CD4-positive, alpha-beta T cell (primary cell): ENCODE results near the gene CSAG1. TPM values are rescaled to one million over a fixed set of nuclear protein-coding genes. Genes with fewer than 3 reads are reported as not detected.
"Not testable (repeated sequence)": the region's sequence is repeated elsewhere in the genome, so short reads cannot be mapped to it uniquely, and the experiment has no call there.

ENCODE experiments used
- ATAC-seq: fragments of 200-7000 bp; cut with Tn5 transposase; one replicate; pipeline ENCODE4 v1.10.0; 2022; ENCODE audit warnings: mild to moderate bottlenecking; ENCODE audit not compliant: poor library complexity
- CTCF ChIA-PET: fragments of 350-600 bp; sonication (Branson Sonifier 250); formaldehyde crosslinking; loops from one replicate; lab custom pipeline; 2021; ENCODE audit warnings: antibody characterized with exemption, inconsistent platforms; lab: Charles Lee
- POLR2A ChIA-PET: fragments of 350-600 bp; sonication (Branson Sonifier 250); formaldehyde crosslinking; loops from one replicate; lab custom pipeline; 2021; ENCODE audit warnings: antibody characterized with exemption, inconsistent platforms; lab: Charles Lee
- DNase-seq, 14 experiments: peaks; one replicate each; pipeline ENCODE4 v3.0.0-alpha.2; 2013 to 2020; ENCODE audit warnings: mixed read lengths in 2 of 14
- H3K27ac ChIP-seq, 2 donors: one replicate each; pipeline versions ENCODE4 v1.5.1 to v1.7.0; 2013; ENCODE audit warnings: low read length in 2 of 2, low read depth in 1 of 2, mild to moderate bottlenecking in 1 of 2
- H3K27me3 ChIP-seq, 2 experiments: 1 replicate in 1 of 2; 2 replicates in 1 of 2; pipeline versions ENCODE4 v1.6.1 to v1.7.0; 2013; ENCODE audit warnings: low read length in 2 of 2, control low read depth in 1 of 2, mild to moderate bottlenecking in 1 of 2, moderate library complexity in 1 of 2; ENCODE audit not compliant: insufficient read depth in 2 of 2, control insufficient read depth in 1 of 2
- H3K36me3 ChIP-seq: one replicate; pipeline ENCODE4 v1.6.1; 2013; ENCODE audit warnings: low read length, control low read depth; ENCODE audit not compliant: insufficient read depth
- H3K4me1 ChIP-seq: one replicate; pipeline ENCODE4 v1.6.1; 2013; ENCODE audit warnings: low read length, control low read depth; ENCODE audit not compliant: insufficient read depth
- H3K4me3 ChIP-seq: one replicate; pipeline ENCODE4 v1.5.1; 2013; ENCODE audit warnings: mild to moderate bottlenecking, low read length, moderate library complexity
- H3K9me3 ChIP-seq, 2 experiments: 1 replicate in 1 of 2; 2 replicates in 1 of 2; pipeline versions ENCODE4 v1.6.1 to v1.7.0; 2013; ENCODE audit warnings: low read length in 2 of 2, mild to moderate bottlenecking in 2 of 2, control low read depth in 1 of 2, moderate library complexity in 1 of 2; ENCODE audit not compliant: control insufficient read depth in 1 of 2, insufficient read depth in 1 of 2
- H3K27ac Mint-ChIP-seq: one replicate; pipeline ENCODE4 v1.8.0; 2020; ENCODE audit warnings: mixed read lengths
- H3K27me3 Mint-ChIP-seq: one replicate; pipeline ENCODE4 v1.8.0; 2021; ENCODE audit warnings: mixed read lengths
- H3K36me3 Mint-ChIP-seq: one replicate; pipeline ENCODE4 v1.8.0; 2021; ENCODE audit warnings: low read depth, mixed read lengths
- H3K4me1 Mint-ChIP-seq: one replicate; pipeline ENCODE4 v1.8.0; 2021; ENCODE audit warnings: low read depth, mixed read lengths
- H3K4me3 Mint-ChIP-seq: one replicate; pipeline ENCODE4 v1.8.0; 2020; ENCODE audit warnings: mild to moderate bottlenecking, mixed read lengths
- H3K9me3 Mint-ChIP-seq: one replicate; pipeline ENCODE4 v1.8.0; 2020; ENCODE audit warnings: mixed read lengths
- CTCF ChIP-seq: fragments of 200-600 bp; IDR thresholded peaks from one replicate; pipeline ENCODE4 v1.8.0; 2022; ENCODE audit warnings: antibody characterized with exemption, mild to moderate bottlenecking
- intact Hi-C, 2 experiments: fragments of 100-400 bp; cut with DNase I in 1 of 2; cut with micrococcal nuclease in 1 of 2; formaldehyde crosslinking; loops; one replicate each; pipeline versions ENCODE4 v1.15.1 to v1.9.0; 2023 to 2025; cut with DNase I, micrococcal nuclease
- total RNA-seq, 174 experiments: library from RNA in 2 of 174; stranded (reverse) in 2 of 174; gene quantifications; one replicate each; pipeline ENCODE4 v1.2.3 and lab custom pipeline; 2021 to 2026

Gene CSAG1
- total RNA-seq, 2 experiments from 2014 or later, result not detected

DNA sequence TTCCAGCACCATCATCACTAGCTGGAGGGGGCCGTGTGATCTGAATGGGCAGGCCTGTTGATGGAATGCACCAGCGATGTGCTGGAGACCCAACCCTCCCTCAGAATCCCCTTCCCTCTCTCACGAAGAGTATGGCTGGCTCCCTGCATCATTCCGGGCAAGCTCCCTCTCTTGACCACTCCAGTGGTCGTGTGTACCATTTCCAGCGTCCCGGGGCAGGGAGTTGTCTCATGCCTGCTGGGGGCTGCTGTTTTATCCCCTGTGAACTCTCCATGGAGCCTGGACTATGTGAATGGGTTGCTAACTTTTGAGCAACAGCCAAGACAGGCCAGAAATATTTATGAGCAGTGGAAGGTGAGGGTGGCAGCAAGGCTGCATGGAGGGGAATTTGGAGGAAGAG lies 8.1 kb downstream of the CSAG1 start:
- no peaks in the 10 kb centered on the region for H3K4me1 Mint-ChIP-seq
- H3K4me3 ChIP-seq, result no peak overlapping the region
- ChIA-PET POLR2A (no interaction called here), CTCF (no interaction called here)
- H3K27me3 ChIP-seq, result no peaks in the 10 kb centered on the region
- H3K4me3 Mint-ChIP-seq, result no peak overlapping the region
- intact Hi-C loops, result no loop called here
- TF ChIP-seq CTCF, result no peak
- H3K9me3 ChIP-seq, result no peaks in the 10 kb centered on the region
- H3K27ac ChIP-seq, result no peak overlapping the region
- ATAC-seq, result no peak
- H3K27ac Mint-ChIP-seq, result no peak overlapping the region
- H3K4me1 ChIP-seq, result no peaks in the 10 kb centered on the region
- no peaks in the 10 kb centered on the region for H3K36me3 ChIP-seq
- no peak for DNase-seq
- H3K9me3 Mint-ChIP-seq, result no peaks in the 10 kb centered on the region
- peaks cover 11% of the 10 kb centered on the region for H3K27me3 Mint-ChIP-seq
- no peaks in the 10 kb centered on the region for H3K36me3 Mint-ChIP-seq

GRCh38 chrX:152713815-152714787 lies 19.4 kb downstream of the CSAG1 start, which contains the start of gene MAGEA2B:
MAGEA2B (plus strand) TSS chrX:152714628; CDS start chrX:152717107, 2,479 bp downstream.
- CTCF ChIA-PET, H3K27me3 ChIP-seq, H3K4me3 Mint-ChIP-seq, H3K27ac ChIP-seq, H3K36me3 Mint-ChIP-seq, H3K27ac Mint-ChIP-seq, H3K9me3 ChIP-seq, H3K27me3 Mint-ChIP-seq, intact Hi-C loops, ATAC-seq, H3K36me3 ChIP-seq, DNase-seq, H3K9me3 Mint-ChIP-seq, H3K4me1 ChIP-seq, H3K4me1 Mint-ChIP-seq, POLR2A ChIA-PET, H3K4me3 ChIP-seq: not testable (repeated sequence)

DNA sequence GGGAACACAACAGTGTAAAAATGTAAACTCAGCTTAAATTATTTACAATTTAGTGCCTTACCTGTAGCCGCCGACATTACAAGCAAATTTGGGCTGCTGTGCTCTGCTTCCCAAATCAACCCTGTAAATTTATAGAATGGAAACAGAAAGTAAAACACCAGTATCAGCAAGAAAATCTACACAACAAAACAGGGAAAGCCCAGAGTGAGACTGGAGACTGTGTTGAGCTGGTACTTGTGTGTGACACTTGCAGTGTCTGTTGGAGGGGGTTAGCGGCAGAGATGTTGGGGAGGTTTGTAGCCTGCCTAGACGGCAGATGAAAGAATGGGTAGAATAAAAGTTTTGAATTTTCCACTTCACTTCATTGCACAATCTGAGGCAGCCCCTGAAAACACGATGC lies 20.3 kb downstream of the CSAG1 start:
- not testable (repeated sequence) for H3K27me3 Mint-ChIP-seq, H3K9me3 Mint-ChIP-seq, H3K36me3 Mint-ChIP-seq

GRCh38 chrX:152709173-152709572 lies 24.3 kb downstream of the CSAG1 start, which contains the start of gene CSAG2:
CSAG2 (minus strand) TSS chrX:152709273; CDS start chrX:152709112, 161 bp downstream.
- H3K27ac ChIP-seq, DNase-seq, ATAC-seq, H3K36me3 ChIP-seq, H3K27me3 Mint-ChIP-seq, H3K4me1 ChIP-seq, H3K9me3 Mint-ChIP-seq, H3K27ac Mint-ChIP-seq, H3K4me3 ChIP-seq, H3K4me1 Mint-ChIP-seq, H3K27me3 ChIP-seq, CTCF ChIA-PET, H3K4me3 Mint-ChIP-seq, H3K36me3 Mint-ChIP-seq, intact Hi-C loops, POLR2A ChIA-PET, H3K9me3 ChIP-seq: not testable (repeated sequence)

More for the DNA sequence above, 20.3 kb downstream of the CSAG1 start:
- H3K27ac Mint-ChIP-seq, H3K4me1 Mint-ChIP-seq, H3K27ac ChIP-seq, POLR2A ChIA-PET, H3K27me3 ChIP-seq, H3K36me3 ChIP-seq, H3K9me3 ChIP-seq, intact Hi-C loops, DNase-seq, CTCF ChIA-PET, H3K4me3 ChIP-seq, H3K4me1 ChIP-seq, ATAC-seq, H3K4me3 Mint-ChIP-seq: not testable (repeated sequence)

GRCh38 chrX:152706500-152706899 lies 27.0 kb downstream of the CSAG1 start:
- H3K27me3 Mint-ChIP-seq, H3K27ac Mint-ChIP-seq, CTCF ChIA-PET, DNase-seq, H3K27me3 ChIP-seq, H3K4me1 ChIP-seq, H3K9me3 ChIP-seq, intact Hi-C loops, H3K4me3 Mint-ChIP-seq, H3K9me3 Mint-ChIP-seq, ATAC-seq, H3K4me1 Mint-ChIP-seq, H3K36me3 ChIP-seq, POLR2A ChIA-PET, H3K4me3 ChIP-seq, H3K27ac ChIP-seq, H3K36me3 Mint-ChIP-seq: not testable (repeated sequence)

DNA sequence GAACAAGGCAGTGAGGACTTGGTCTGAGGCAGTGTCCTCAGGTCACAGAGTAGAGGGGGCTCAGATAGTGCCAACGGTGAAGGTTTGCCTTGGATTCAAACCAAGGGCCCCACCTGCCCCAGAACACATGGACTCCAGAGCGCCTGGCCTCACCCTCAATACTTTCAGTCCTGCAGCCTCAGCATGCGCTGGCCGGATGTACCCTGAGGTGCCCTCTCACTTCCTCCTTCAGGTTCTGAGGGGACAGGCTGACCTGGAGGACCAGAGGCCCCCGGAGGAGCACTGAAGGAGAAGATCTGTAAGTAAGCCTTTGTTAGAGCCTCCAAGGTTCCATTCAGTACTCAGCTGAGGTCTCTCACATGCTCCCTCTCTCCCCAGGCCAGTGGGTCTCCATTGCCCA lies 33.1 kb downstream of the CSAG1 start:
- POLR2A ChIA-PET, H3K36me3 Mint-ChIP-seq, H3K27me3 ChIP-seq, intact Hi-C loops, H3K27ac ChIP-seq, CTCF ChIA-PET, H3K36me3 ChIP-seq, H3K4me3 ChIP-seq, H3K4me1 Mint-ChIP-seq, H3K9me3 ChIP-seq, DNase-seq, H3K9me3 Mint-ChIP-seq, H3K27me3 Mint-ChIP-seq, H3K4me1 ChIP-seq, H3K27ac Mint-ChIP-seq, H3K4me3 Mint-ChIP-seq, ATAC-seq: not testable (repeated sequence)
